Bronchial smooth muscle cell (primary cell): ENCODE measurements around the gene OR10A7. TPM values are rescaled to one million over a fixed set of nuclear protein-coding genes. Genes with fewer than 3 reads are reported as not detected.

Experiments used
- total RNA-seq: library from RNA; depleted of rRNA; stranded (reverse); fragments of >200 nt; gene quantifications from 2 replicates; pipeline ENCODE4 v1.2.1, GENCODE V29; 2014

OR10A7 gene
- not detected in 2 replicates for total RNA-seq

DNA sequence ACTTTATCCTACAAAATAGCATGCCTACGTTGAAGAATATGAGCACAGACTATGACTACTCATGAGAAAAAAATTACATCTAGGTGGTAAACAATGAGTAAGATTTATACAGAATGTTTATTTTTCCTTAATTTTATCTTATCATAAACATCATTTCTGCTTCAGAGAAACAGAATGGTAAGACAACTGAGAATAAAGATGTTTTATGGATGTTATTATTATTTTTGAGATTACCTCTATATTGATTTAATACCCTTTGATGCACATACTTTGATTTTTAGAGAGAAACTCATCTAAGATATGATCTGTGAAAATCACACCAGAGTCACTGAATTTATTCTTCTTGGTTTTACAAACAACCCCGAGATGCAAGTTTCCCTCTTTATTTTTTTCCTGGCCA is at the start of gene OR10A7:
TSS of gene OR10A7 (plus strand) at position 301 of the 400 bp plus-strand sequence. CDS start at position 301, 0 bp downstream.

GRCh38 chr12:55244309-55244708 is 23.5 kb downstream of the OR10A7 start, which contains the start of gene OR6C74:
OR6C74 (plus strand) TSS chr12:55244609; CDS start chr12:55247288, 2,679 bp downstream.

Other genes starting within 250 kb of the OR10A7 start
- gene TESPA1, start 236.3 kb upstream of the OR10A7 start, total RNA-seq = not detected in 2 replicates
- gene NEUROD4, start 201.1 kb upstream of the OR10A7 start, total RNA-seq = not detected in 2 replicates
- not detected in 2 replicates for gene OR9K2, start 94.6 kb upstream of the OR10A7 start, total RNA-seq
- not detected in 2 replicates for gene OR6C74, start 23.6 kb downstream of the OR10A7 start, total RNA-seq
- not detected in 2 replicates for gene OR6C6, start 75.5 kb downstream of the OR10A7 start, total RNA-seq
- gene OR6C1, start 93.3 kb downstream of the OR10A7 start, total RNA-seq = not detected in 2 replicates
- not detected in 2 replicates for gene OR6C3, start 109.7 kb downstream of the OR10A7 start, total RNA-seq
- gene OR6C75, start 141.9 kb downstream of the OR10A7 start, total RNA-seq = not detected in 2 replicates
- gene OR6C65, start 179.5 kb downstream of the OR10A7 start, total RNA-seq = not detected in 2 replicates
- gene OR6C76, start 205.2 kb downstream of the OR10A7 start, total RNA-seq = 0.16 TPM in 1 of 2 replicates, not detected in the other
- not detected in 2 replicates for gene OR6C2, start 223.1 kb downstream of the OR10A7 start, total RNA-seq
- not detected in 2 replicates for gene OR6C70, start 249.1 kb downstream of the OR10A7 start, total RNA-seq